ENCODE measurements around the gene HHLA2. TPM values are rescaled to one million over a fixed set of nuclear protein-coding genes. Genes with fewer than 3 reads are reported as not detected.
A peak's percentile ranks its signal among the peaks of the same experiment; 100 is the strongest.
"Not testable (repeated sequence)": the region's sequence is repeated elsewhere in the genome, so short reads cannot be mapped to it uniquely, and the experiment has no call there.

The HHLA2 gene, protein sequence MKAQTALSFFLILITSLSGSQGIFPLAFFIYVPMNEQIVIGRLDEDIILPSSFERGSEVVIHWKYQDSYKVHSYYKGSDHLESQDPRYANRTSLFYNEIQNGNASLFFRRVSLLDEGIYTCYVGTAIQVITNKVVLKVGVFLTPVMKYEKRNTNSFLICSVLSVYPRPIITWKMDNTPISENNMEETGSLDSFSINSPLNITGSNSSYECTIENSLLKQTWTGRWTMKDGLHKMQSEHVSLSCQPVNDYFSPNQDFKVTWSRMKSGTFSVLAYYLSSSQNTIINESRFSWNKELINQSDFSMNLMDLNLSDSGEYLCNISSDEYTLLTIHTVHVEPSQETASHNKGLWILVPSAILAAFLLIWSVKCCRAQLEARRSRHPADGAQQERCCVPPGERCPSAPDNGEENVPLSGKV
- polyA plus RNA-seq (2013): 0.11 TPM

DNA sequence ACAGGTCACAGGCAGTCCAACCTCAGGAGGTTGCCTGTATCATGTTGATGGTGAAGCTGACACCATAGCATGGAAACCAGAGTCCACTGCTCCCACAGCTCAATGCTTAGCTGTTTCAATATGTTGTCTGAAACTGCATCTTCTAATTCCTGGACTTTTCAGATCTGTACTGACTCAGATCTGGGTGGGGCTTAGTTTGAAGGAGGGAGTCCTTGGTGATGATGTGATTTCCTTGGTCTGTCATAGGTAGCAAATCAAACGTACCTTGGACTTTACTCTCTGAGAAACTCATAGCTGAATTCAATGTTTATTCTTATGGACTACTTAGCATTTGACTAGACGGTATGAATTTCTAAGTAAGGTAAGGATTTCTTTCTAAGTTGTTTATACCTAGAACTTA is at the start of gene HHLA2:
TSS of gene HHLA2 (plus strand) at position 310 of the 400 bp plus-strand sequence. CDS start 55,266 bp downstream, outside the sequence.
- Histone ChIP-seq H3K4me3 (ENCODE audit: control insufficient read depth in 1 of 7, extremely low read depth in 1 of 7, insufficient read depth in 4 of 7, low read depth in 2 of 7, low read length in 6 of 7) (no peak within 1 kb of the TSS), H3K36me3 (ENCODE audit: control insufficient read depth in 4 of 4, insufficient read depth in 4 of 4, low read length in 3 of 4) (no peaks in the 10 kb centered on the region), H3K9me3 (ENCODE audit: control extremely low read depth in 1 of 5, control insufficient read depth in 4 of 5, insufficient read depth in 2 of 5, low read depth in 1 of 5, low read length in 4 of 5) (no peaks in the 10 kb centered on the region), H3K27me3 (replicated peaks in 2 of 5; ENCODE audit: control insufficient read depth in 4 of 5, insufficient read depth in 5 of 5, low read length in 4 of 5) (no peaks in the 10 kb centered on the region), H3K27ac (ENCODE audit: insufficient read depth in 1 of 2, low read depth in 1 of 2, low read length in 2 of 2, poor library complexity in 1 of 2, severe bottlenecking in 2 of 2) (no peak within 1 kb of the TSS), H3K4me1 (ENCODE audit: control extremely low read depth in 1 of 4, control insufficient read depth in 4 of 4, insufficient read depth in 4 of 4, low read length in 3 of 4) (peaks cover 4 to 33% (median 13%) of the 10 kb centered on the region in 4 experiments)
- WGBS (ENCODE audit: insufficient coverage): no CpG with 5 or more reads among the region's 2 CpGs
- ChIA-PET CTCF (interaction anchor here (1.2 to 1.9 kb wide), 2 partner anchors 15 to 26 kb away, joined by 3 to 5 read pairs; no protein-coding TSS in a partner anchor), POLR2A (interaction anchor here (0.8 kb wide), 1 partner anchor 71 kb away, joined by 3 read pairs; no protein-coding TSS in a partner anchor)
- DNase-seq: peak in 1 of 3 donors; percentile 4

- H3K36me3 ChIP-seq (ENCODE audit: control insufficient read depth in 4 of 4, insufficient read depth in 4 of 4, low read length in 3 of 4): no peaks in the 10 kb centered on the region
- no peak overlapping the region for H3K4me3 ChIP-seq (ENCODE audit: control insufficient read depth in 1 of 7, extremely low read depth in 1 of 7, insufficient read depth in 4 of 7, low read depth in 2 of 7, low read length in 6 of 7)
- H3K4me1 ChIP-seq (ENCODE audit: control extremely low read depth in 1 of 4, control insufficient read depth in 4 of 4, insufficient read depth in 4 of 4, low read length in 3 of 4): no peaks in the 10 kb centered on the region
- CTCF ChIA-PET: no interaction called here
- POLR2A ChIA-PET: no interaction called here
- H3K27me3 ChIP-seq (replicated peaks in 2 of 5; ENCODE audit: control insufficient read depth in 4 of 5, insufficient read depth in 5 of 5, low read length in 4 of 5): no peaks in the 10 kb centered on the region
- H3K27ac ChIP-seq (ENCODE audit: insufficient read depth in 1 of 2, low read depth in 1 of 2, low read length in 2 of 2, poor library complexity in 1 of 2, severe bottlenecking in 2 of 2): no peak overlapping the region
- 100% methylated on average over 1 of the region's 2 CpGs for WGBS (ENCODE audit: insufficient coverage)
- peak in 2 of 3 donors; percentile 7 to 17 for DNase-seq
- no peaks in the 10 kb centered on the region for H3K9me3 ChIP-seq (ENCODE audit: control extremely low read depth in 1 of 5, control insufficient read depth in 4 of 5, insufficient read depth in 2 of 5, low read depth in 1 of 5, low read length in 4 of 5)
Measured at GRCh38 chr3:108250626-108251025, 45.7 kb upstream of the HHLA2 start.

DNA sequence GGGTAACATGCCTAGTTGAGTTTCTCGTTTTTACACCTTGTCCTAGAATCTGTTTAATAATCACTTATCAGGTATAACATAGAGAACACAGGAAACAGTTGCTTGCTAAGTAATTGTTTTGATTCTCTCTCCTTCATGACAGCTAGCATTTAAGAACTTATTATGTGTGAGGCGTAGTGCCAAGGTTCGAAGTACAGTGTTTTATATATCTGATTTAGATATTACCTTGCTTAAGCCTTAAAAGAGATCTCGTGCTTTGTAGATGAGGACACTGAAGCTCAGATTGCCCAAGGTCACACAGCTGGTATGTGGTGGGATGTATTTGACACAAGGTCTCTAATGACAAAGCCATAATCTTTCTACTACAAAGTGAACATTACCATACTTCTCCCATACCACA is 45.1 kb upstream of the HHLA2 start:
- H3K9me3 ChIP-seq (ENCODE audit: control extremely low read depth in 1 of 5, control insufficient read depth in 4 of 5, insufficient read depth in 2 of 5, low read depth in 1 of 5, low read length in 4 of 5): no peaks in the 10 kb centered on the region
- no peaks in the 10 kb centered on the region for H3K27me3 ChIP-seq (replicated peaks in 2 of 5; ENCODE audit: control insufficient read depth in 4 of 5, insufficient read depth in 5 of 5, low read length in 4 of 5)
- CTCF ChIA-PET: no interaction called here
- no peak overlapping the region for H3K27ac ChIP-seq (ENCODE audit: insufficient read depth in 1 of 2, low read depth in 1 of 2, low read length in 2 of 2, poor library complexity in 1 of 2, severe bottlenecking in 2 of 2)
- DNase-seq: no peak
- POLR2A ChIA-PET: interaction anchor here (0.7 kb wide), 1 partner anchor 20 kb away, joined by 4 read pairs; no protein-coding TSS in a partner anchor
- no peaks in the 10 kb centered on the region for H3K36me3 ChIP-seq (ENCODE audit: control insufficient read depth in 4 of 4, insufficient read depth in 4 of 4, low read length in 3 of 4)
- H3K4me1 ChIP-seq (ENCODE audit: control extremely low read depth in 1 of 4, control insufficient read depth in 4 of 4, insufficient read depth in 4 of 4, low read length in 3 of 4): no peaks in the 10 kb centered on the region
- H3K4me3 ChIP-seq (ENCODE audit: control insufficient read depth in 1 of 7, extremely low read depth in 1 of 7, insufficient read depth in 4 of 7, low read depth in 2 of 7, low read length in 6 of 7): no peak overlapping the region
- WGBS (ENCODE audit: insufficient coverage): no CpG with 5 or more reads among the region's 4 CpGs

DNA sequence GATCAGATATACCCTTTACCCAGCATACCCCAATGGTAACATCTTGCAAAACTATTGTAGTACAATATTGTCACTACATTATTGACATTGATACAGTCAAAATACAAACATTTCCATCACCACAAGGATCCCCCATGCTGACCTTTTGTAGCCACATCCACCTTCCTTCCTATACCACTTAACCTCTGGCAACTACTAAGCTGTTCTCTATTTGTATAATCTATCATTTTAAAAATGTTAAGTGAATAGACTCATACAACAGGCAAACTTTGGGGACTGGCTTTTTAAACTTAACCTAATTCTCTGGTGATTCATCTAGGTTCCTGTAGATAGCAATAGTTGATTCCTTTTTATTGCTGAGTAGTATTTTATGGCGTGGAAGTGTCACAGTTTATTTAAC is 44.5 kb upstream of the HHLA2 start:
- CTCF ChIA-PET: no interaction called here
- no peak overlapping the region for H3K4me3 ChIP-seq (ENCODE audit: control insufficient read depth in 1 of 7, extremely low read depth in 1 of 7, insufficient read depth in 4 of 7, low read depth in 2 of 7, low read length in 6 of 7)
- no peaks in the 10 kb centered on the region for H3K4me1 ChIP-seq (ENCODE audit: control extremely low read depth in 1 of 4, control insufficient read depth in 4 of 4, insufficient read depth in 4 of 4, low read length in 3 of 4)
- DNase-seq: no peak
- POLR2A ChIA-PET: interaction anchor here (0.7 kb wide), 1 partner anchor 20 kb away, joined by 4 read pairs; no protein-coding TSS in a partner anchor
- H3K36me3 ChIP-seq (ENCODE audit: control insufficient read depth in 4 of 4, insufficient read depth in 4 of 4, low read length in 3 of 4): no peaks in the 10 kb centered on the region
- WGBS (ENCODE audit: insufficient coverage): no CpG with 5 or more reads among the region's 1 CpG
- H3K9me3 ChIP-seq (ENCODE audit: control extremely low read depth in 1 of 5, control insufficient read depth in 4 of 5, insufficient read depth in 2 of 5, low read depth in 1 of 5, low read length in 4 of 5): no peaks in the 10 kb centered on the region
- no peak overlapping the region for H3K27ac ChIP-seq (ENCODE audit: insufficient read depth in 1 of 2, low read depth in 1 of 2, low read length in 2 of 2, poor library complexity in 1 of 2, severe bottlenecking in 2 of 2)
- H3K27me3 ChIP-seq (replicated peaks in 2 of 5; ENCODE audit: control insufficient read depth in 4 of 5, insufficient read depth in 5 of 5, low read length in 4 of 5): no peaks in the 10 kb centered on the region

GRCh38 chr3:108255131-108255530 is 41.2 kb upstream of the HHLA2 start:
- Histone ChIP-seq H3K36me3 (ENCODE audit: control insufficient read depth in 4 of 4, insufficient read depth in 4 of 4, low read length in 3 of 4) (no peaks in the 10 kb centered on the region), H3K4me3 (ENCODE audit: control insufficient read depth in 1 of 7, extremely low read depth in 1 of 7, insufficient read depth in 4 of 7, low read depth in 2 of 7, low read length in 6 of 7) (no peak overlapping the region), H3K4me1 (ENCODE audit: control extremely low read depth in 1 of 4, control insufficient read depth in 4 of 4, insufficient read depth in 4 of 4, low read length in 3 of 4) (no peaks in the 10 kb centered on the region), H3K9me3 (ENCODE audit: control extremely low read depth in 1 of 5, control insufficient read depth in 4 of 5, insufficient read depth in 2 of 5, low read depth in 1 of 5, low read length in 4 of 5) (no peaks in the 10 kb centered on the region), H3K27me3 (replicated peaks in 2 of 5; ENCODE audit: control insufficient read depth in 4 of 5, insufficient read depth in 5 of 5, low read length in 4 of 5) (no peaks in the 10 kb centered on the region), H3K27ac (ENCODE audit: insufficient read depth in 1 of 2, low read depth in 1 of 2, low read length in 2 of 2, poor library complexity in 1 of 2, severe bottlenecking in 2 of 2) (no peak overlapping the region)
- ChIA-PET POLR2A (no interaction called here), CTCF (interaction anchor here (0.8 kb wide), 1 partner anchor 12 kb away, joined by 3 read pairs; no protein-coding TSS in a partner anchor)
- no peak for DNase-seq

- H3K4me1 ChIP-seq (ENCODE audit: control extremely low read depth in 1 of 4, control insufficient read depth in 4 of 4, insufficient read depth in 4 of 4, low read length in 3 of 4); H3K9me3 ChIP-seq (ENCODE audit: control extremely low read depth in 1 of 5, control insufficient read depth in 4 of 5, insufficient read depth in 2 of 5, low read depth in 1 of 5, low read length in 4 of 5); DNase-seq; CTCF ChIA-PET; H3K36me3 ChIP-seq (ENCODE audit: control insufficient read depth in 4 of 4, insufficient read depth in 4 of 4, low read length in 3 of 4); H3K27ac ChIP-seq (ENCODE audit: insufficient read depth in 1 of 2, low read depth in 1 of 2, low read length in 2 of 2, poor library complexity in 1 of 2, severe bottlenecking in 2 of 2); H3K4me3 ChIP-seq (ENCODE audit: control insufficient read depth in 1 of 7, extremely low read depth in 1 of 7, insufficient read depth in 4 of 7, low read depth in 2 of 7, low read length in 6 of 7); POLR2A ChIA-PET; H3K27me3 ChIP-seq (replicated peaks in 2 of 5; ENCODE audit: control insufficient read depth in 4 of 5, insufficient read depth in 5 of 5, low read length in 4 of 5): not testable (repeated sequence)
- WGBS (ENCODE audit: insufficient coverage): 100% methylated on average over 1 of the region's 5 CpGs
Measured at GRCh38 chr3:108264534-108265298, 31.6 kb upstream of the HHLA2 start.

- 100% methylated on average over 3 of the region's 3 CpGs for WGBS (ENCODE audit: insufficient coverage)
- H3K36me3 ChIP-seq (ENCODE audit: control insufficient read depth in 4 of 4, insufficient read depth in 4 of 4, low read length in 3 of 4); H3K4me1 ChIP-seq (ENCODE audit: control extremely low read depth in 1 of 4, control insufficient read depth in 4 of 4, insufficient read depth in 4 of 4, low read length in 3 of 4); H3K27ac ChIP-seq (ENCODE audit: insufficient read depth in 1 of 2, low read depth in 1 of 2, low read length in 2 of 2, poor library complexity in 1 of 2, severe bottlenecking in 2 of 2); DNase-seq; POLR2A ChIA-PET; CTCF ChIA-PET; H3K9me3 ChIP-seq (ENCODE audit: control extremely low read depth in 1 of 5, control insufficient read depth in 4 of 5, insufficient read depth in 2 of 5, low read depth in 1 of 5, low read length in 4 of 5); H3K4me3 ChIP-seq (ENCODE audit: control insufficient read depth in 1 of 7, extremely low read depth in 1 of 7, insufficient read depth in 4 of 7, low read depth in 2 of 7, low read length in 6 of 7); H3K27me3 ChIP-seq (replicated peaks in 2 of 5; ENCODE audit: control insufficient read depth in 4 of 5, insufficient read depth in 5 of 5, low read length in 4 of 5): not testable (repeated sequence)
Measured at GRCh38 chr3:108268235-108268634, 28.1 kb upstream of the HHLA2 start.

Data from common myeloid progenitor, CD34-positive (primary cell).